Neuronal stem cell (in vitro differentiated cells): ENCODE measurements around the gene PRDM2.
"Not testable (repeated sequence)": the region's sequence is repeated elsewhere in the genome, so short reads cannot be mapped to it uniquely, and the experiment has no call there.

Source experiments
- DNase-seq: peaks from one replicate; pipeline ENCODE4 v3.0.0-alpha.2; 2013; ENCODE audit warnings: low spot score
- H2AFZ ChIP-seq: one replicate; pipeline ENCODE4 v1.6.1; 2013; ENCODE audit warnings: mild to moderate bottlenecking, low read length, inconsistent platforms
- H2AK5ac ChIP-seq: 2 replicates; pipeline ENCODE4 v1.6.1; 2013; ENCODE audit warnings: low read depth, mild to moderate bottlenecking, inconsistent platforms, low read length, moderate library complexity, mixed read lengths
- H2BK120ac ChIP-seq: 2 replicates; pipeline ENCODE4 v1.6.1; 2013; ENCODE audit warnings: low read depth, mild to moderate bottlenecking, inconsistent platforms, low read length, moderate library complexity, mixed read lengths
- H2BK12ac ChIP-seq: one replicate; pipeline ENCODE4 v1.6.1; 2013; ENCODE audit warnings: low read length, inconsistent platforms
- H2BK15ac ChIP-seq: 2 replicates; pipeline ENCODE4 v1.6.1; 2013; ENCODE audit warnings: mild to moderate bottlenecking, low read length, inconsistent platforms, mixed read lengths
- H2BK5ac ChIP-seq: one replicate; pipeline ENCODE4 v1.6.1; 2013; ENCODE audit warnings: inconsistent platforms, mild to moderate bottlenecking, low read length, moderate library complexity
- H3K14ac ChIP-seq: one replicate; pipeline ENCODE4 v1.6.1; 2013; ENCODE audit warnings: low read length, inconsistent platforms
- H3K18ac ChIP-seq: 2 replicates; pipeline ENCODE4 v1.6.1; 2013; ENCODE audit warnings: low read length, inconsistent platforms
- H3K23ac ChIP-seq: 2 replicates; pipeline ENCODE4 v1.6.1; 2013; ENCODE audit warnings: low read depth, mild to moderate bottlenecking, mixed read lengths, low read length, inconsistent platforms; ENCODE audit not compliant: poor library complexity
- H3K27ac ChIP-seq: replicated peaks from 3 replicates; pipeline ENCODE4 v1.5.1; 2013; ENCODE audit warnings: low read length, inconsistent platforms
- H3K27me3 ChIP-seq, 3 experiments: 2 replicates each; pipeline ENCODE4 v1.6.1; 2013; ENCODE audit warnings: low read length in 3 of 3, mild to moderate bottlenecking in 2 of 3, inconsistent platforms in 1 of 3, low read depth in 1 of 3, mixed read lengths in 1 of 3, moderate library complexity in 1 of 3; ENCODE audit not compliant: control insufficient read depth in 3 of 3, insufficient read depth in 3 of 3
- H3K36me3 ChIP-seq, 2 donors: replicated peaks in 1 of 2; 2 replicates each; pipeline ENCODE4 v1.6.1; 2013; ENCODE audit warnings: low read length in 2 of 2; ENCODE audit not compliant: control insufficient read depth in 2 of 2, insufficient read depth in 2 of 2
- H3K4ac ChIP-seq: 2 replicates; pipeline ENCODE4 v1.6.1; 2013; ENCODE audit warnings: inconsistent platforms, mild to moderate bottlenecking, low read length, moderate library complexity
- H3K4me1 ChIP-seq, 2 donors: 1 replicate in 1 of 2; 2 replicates in 1 of 2; pipeline ENCODE4 v1.6.1; 2013; ENCODE audit warnings: low read length in 2 of 2, low read depth in 1 of 2; ENCODE audit not compliant: control insufficient read depth in 2 of 2, insufficient read depth in 1 of 2
- H3K4me2 ChIP-seq: one replicate; pipeline ENCODE4 v1.6.1; 2013; ENCODE audit warnings: mild to moderate bottlenecking, low read length, inconsistent platforms; ENCODE audit not compliant: insufficient read depth, poor library complexity, severe bottlenecking
- H3K4me3 ChIP-seq, 2 donors: 2 replicates each; pipeline ENCODE4 v1.5.1; 2013; ENCODE audit warnings: low read length in 2 of 2, mild to moderate bottlenecking in 2 of 2, inconsistent platforms in 1 of 2, moderate library complexity in 1 of 2
- H3K79me1 ChIP-seq: one replicate; pipeline ENCODE4 v1.6.1; 2013; ENCODE audit warnings: low read depth, mild to moderate bottlenecking, inconsistent platforms, low read length, moderate library complexity
- H3K9ac ChIP-seq: one replicate; pipeline ENCODE4 v1.6.1; 2013; ENCODE audit warnings: mild to moderate bottlenecking, low read depth, low read length, inconsistent platforms; ENCODE audit not compliant: poor library complexity
- H3K9me3 ChIP-seq, 2 donors: replicated peaks in 1 of 2; 2 replicates each; pipeline versions ENCODE3 to v1.6.1; 2013; ENCODE audit warnings: low read length in 2 of 2, mild to moderate bottlenecking in 2 of 2, inconsistent platforms in 1 of 2, low read depth in 1 of 2, mixed read lengths in 1 of 2, moderate library complexity in 1 of 2; ENCODE audit not compliant: control insufficient read depth in 2 of 2, insufficient read depth in 1 of 2
- H4K8ac ChIP-seq: one replicate; pipeline ENCODE4 v1.6.1; 2013; ENCODE audit warnings: low read depth, mild to moderate bottlenecking, inconsistent platforms, low read length, moderate library complexity
- H4K91ac ChIP-seq: one replicate; pipeline ENCODE4 v1.6.1; 2013; ENCODE audit warnings: low read length, low read depth, mild to moderate bottlenecking, inconsistent platforms; ENCODE audit not compliant: poor library complexity
- WGBS, 2 donors: extraction: QIAGEN DNeasy Blood & Tissue Kit; methylation state at CpG; one replicate each; pipeline ENCODE4 v1.1.7; 2013; ENCODE audit warnings: missing lambda C conversion rate in 2 of 2, mixed read lengths in 1 of 2; ENCODE audit not compliant: insufficient read length in 2 of 2, insufficient replicate concordance in 1 of 2; ENCODE audit errors: extremely low coverage in 2 of 2; 5-methylcytosine and 5-hydroxymethylcytosine counted together

Gene PRDM2

DNA sequence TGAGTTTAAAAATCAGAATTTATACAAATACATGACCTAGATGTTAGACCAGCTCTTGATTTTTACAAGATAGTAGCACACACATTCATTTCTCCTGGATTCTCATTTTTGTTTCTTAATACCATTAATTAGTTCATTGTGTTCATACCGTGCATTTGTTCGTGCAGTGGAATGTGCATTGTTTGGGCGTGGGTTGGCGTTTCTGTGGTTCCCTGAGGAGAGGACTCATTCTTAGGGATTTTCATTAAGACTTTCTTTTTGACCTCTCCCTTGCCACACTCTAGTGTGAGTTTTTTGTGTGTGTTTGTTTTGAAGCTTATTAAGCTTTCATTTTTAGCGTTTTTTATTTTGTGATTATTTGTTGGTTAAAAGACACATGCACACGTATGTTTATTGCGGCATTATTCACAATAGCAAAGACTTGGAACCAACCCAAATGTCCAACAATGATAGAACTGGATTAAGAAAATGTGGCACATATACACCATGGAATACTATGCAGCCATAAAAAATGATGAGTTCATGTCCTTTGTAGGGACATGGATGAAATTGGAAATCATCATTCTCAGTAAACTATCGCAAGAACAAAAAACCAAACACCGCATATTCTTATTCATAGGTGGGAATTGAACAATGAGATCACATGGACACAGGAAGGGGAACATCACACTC is 15.8 kb downstream of the PRDM2 start:
- H2BK5ac ChIP-seq, H2BK15ac ChIP-seq, H3K18ac ChIP-seq, H3K36me3 ChIP-seq, H3K4ac ChIP-seq, DNase-seq, H2BK12ac ChIP-seq, H2AK5ac ChIP-seq, H3K4me1 ChIP-seq, H3K27ac ChIP-seq, H3K23ac ChIP-seq, H3K14ac ChIP-seq, H4K91ac ChIP-seq, H3K4me3 ChIP-seq, H3K27me3 ChIP-seq, H2AFZ ChIP-seq, H3K79me1 ChIP-seq, H2BK120ac ChIP-seq, H3K9ac ChIP-seq, H3K4me2 ChIP-seq, H3K9me3 ChIP-seq, H4K8ac ChIP-seq: not testable (repeated sequence)
- WGBS, 2 donors: no CpG with 5 or more reads among the region's 9 CpGs

GRCh38 chr1:13722808-13723360 is 22.9 kb downstream of the PRDM2 start:
- Histone ChIP-seq H3K4me2 (no peak overlapping the region), H3K27me3 (no peaks in the 10 kb centered on the region), H3K79me1 (no peaks in the 10 kb centered on the region), H3K27ac (no peak overlapping the region), H3K9ac (no peak overlapping the region), H3K14ac (no peak overlapping the region), H3K23ac (no peak overlapping the region), H2BK5ac (no peak overlapping the region), H3K4me1 (no peaks in the 10 kb centered on the region), H3K4me3 (no peak overlapping the region), H3K36me3 (peaks cover 0 to 2% of the 10 kb centered on the region in 2 donors), H3K4ac (no peak overlapping the region), H3K18ac (no peak overlapping the region), H4K91ac (no peak overlapping the region), H2AFZ (no peak overlapping the region), H2BK12ac (no peak overlapping the region), H3K9me3 (no peaks in the 10 kb centered on the region), H2BK120ac (no peak overlapping the region), H4K8ac (no peak overlapping the region), H2BK15ac (no peak overlapping the region), H2AK5ac (no peak overlapping the region)
- WGBS, 2 donors: no CpG with 5 or more reads among the region's 7 CpGs
- DNase-seq: no peak

GRCh38 chr1:13723810-13724209 is 23.8 kb downstream of the PRDM2 start:
- Histone ChIP-seq H3K36me3 (no peaks in the 10 kb centered on the region), H2BK5ac (no peak overlapping the region), H2AK5ac (no peak overlapping the region), H3K18ac (peak overlapping the region; percentile 51), H2BK12ac (no peak overlapping the region), H2BK120ac (no peak overlapping the region), H3K4me1 (peaks cover 0 to 5% of the 10 kb centered on the region in 2 donors), H3K79me1 (no peaks in the 10 kb centered on the region), H3K9ac (no peak overlapping the region), H2BK15ac (no peak overlapping the region), H3K14ac (no peak overlapping the region), H3K23ac (no peak overlapping the region), H3K4me3 (no peak overlapping the region), H3K27me3 (no peaks in the 10 kb centered on the region), H3K27ac (no peak overlapping the region), H4K91ac (no peak overlapping the region), H2AFZ (no peak overlapping the region), H3K4ac (no peak overlapping the region), H4K8ac (no peak overlapping the region), H3K9me3 (no peaks in the 10 kb centered on the region), H3K4me2 (no peak overlapping the region)
- DNase-seq: no peak
- WGBS, 2 donors: no CpG with 5 or more reads among the region's 4 CpGs

DNA sequence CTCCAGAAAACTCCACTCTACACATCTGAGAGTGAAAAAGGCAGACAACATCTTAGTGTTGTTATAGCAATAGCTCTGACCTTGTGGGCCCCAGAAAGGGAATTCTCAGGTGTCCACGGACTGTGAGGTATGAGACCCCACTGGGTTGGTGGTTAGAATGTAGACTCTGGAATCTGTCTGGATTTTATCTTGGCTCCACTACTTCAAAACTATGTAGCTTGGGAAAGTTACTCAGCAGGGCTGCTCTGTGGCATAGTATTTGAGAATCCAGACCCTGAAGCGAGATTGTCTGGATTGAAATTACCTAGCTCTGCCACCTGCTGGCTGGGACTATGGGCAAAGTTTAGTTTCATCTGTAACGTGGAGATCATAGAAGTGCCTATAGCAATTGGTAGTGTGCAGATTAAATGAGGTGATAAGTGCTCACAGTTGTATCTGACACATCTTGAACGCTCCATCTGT is 25.8 kb downstream of the PRDM2 start:
- Histone ChIP-seq H4K91ac (no peak overlapping the region), H2AK5ac (no peak overlapping the region), H3K14ac (no peak overlapping the region), H4K8ac (no peak overlapping the region), H2BK12ac (no peak overlapping the region), H2BK5ac (no peak overlapping the region), H3K27me3 (no peaks in the 10 kb centered on the region), H3K18ac (no peak overlapping the region), H3K4me2 (no peak overlapping the region), H3K9me3 (no peaks in the 10 kb centered on the region), H2BK15ac (no peak overlapping the region), H3K23ac (no peak overlapping the region), H3K79me1 (no peaks in the 10 kb centered on the region), H3K27ac (no peak overlapping the region), H3K36me3 (no peaks in the 10 kb centered on the region), H2BK120ac (no peak overlapping the region), H2AFZ (no peak overlapping the region), H3K4me3 (no peak overlapping the region), H3K4me1 (peaks cover 3 to 5% of the 10 kb centered on the region in 2 donors), H3K4ac (no peak overlapping the region), H3K9ac (no peak overlapping the region)
- WGBS, 2 donors: no CpG with 5 or more reads among the region's 4 CpGs
- DNase-seq: no peak
